Gastroesophageal sphincter (tissue), 3 donors: ENCODE data around the gene IFIT1B.

ENCODE experiments used
- POLR2A ChIP-seq, 2 donors: fragments of 450-650 bp; IDR thresholded peaks; one replicate each; pipeline ENCODE4 v1.6.1; 2017; ENCODE audit warnings: antibody characterized with exemption in 2 of 2, mild to moderate bottlenecking in 2 of 2, moderate library complexity in 1 of 2
- TF ChIP-seq, protein P1 (sequence below), 4 experiments: fragments of 200-600 bp in 2 of 4; fragments of 450-650 bp in 2 of 4; sonication (generic) in 1 of 4; IDR thresholded peaks; one replicate each; pipeline ENCODE4 v1.5.1; 2017 to 2019; ENCODE audit warnings: antibody characterized with exemption in 4 of 4, mild to moderate bottlenecking in 2 of 4, moderate library complexity in 2 of 4

- TF ChIP-seq, protein P1, sequence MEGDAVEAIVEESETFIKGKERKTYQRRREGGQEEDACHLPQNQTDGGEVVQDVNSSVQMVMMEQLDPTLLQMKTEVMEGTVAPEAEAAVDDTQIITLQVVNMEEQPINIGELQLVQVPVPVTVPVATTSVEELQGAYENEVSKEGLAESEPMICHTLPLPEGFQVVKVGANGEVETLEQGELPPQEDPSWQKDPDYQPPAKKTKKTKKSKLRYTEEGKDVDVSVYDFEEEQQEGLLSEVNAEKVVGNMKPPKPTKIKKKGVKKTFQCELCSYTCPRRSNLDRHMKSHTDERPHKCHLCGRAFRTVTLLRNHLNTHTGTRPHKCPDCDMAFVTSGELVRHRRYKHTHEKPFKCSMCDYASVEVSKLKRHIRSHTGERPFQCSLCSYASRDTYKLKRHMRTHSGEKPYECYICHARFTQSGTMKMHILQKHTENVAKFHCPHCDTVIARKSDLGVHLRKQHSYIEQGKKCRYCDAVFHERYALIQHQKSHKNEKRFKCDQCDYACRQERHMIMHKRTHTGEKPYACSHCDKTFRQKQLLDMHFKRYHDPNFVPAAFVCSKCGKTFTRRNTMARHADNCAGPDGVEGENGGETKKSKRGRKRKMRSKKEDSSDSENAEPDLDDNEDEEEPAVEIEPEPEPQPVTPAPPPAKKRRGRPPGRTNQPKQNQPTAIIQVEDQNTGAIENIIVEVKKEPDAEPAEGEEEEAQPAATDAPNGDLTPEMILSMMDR (IDR thresholded peaks at IDR 0.05): no peak
- no peak for TF ChIP-seq POLR2A (IDR thresholded peaks at IDR 0.05)
Observed at GRCh38 chr10:89413398-89413912, 35.6 kb downstream of the IFIT1B start.
